OCI-LY1 (cell line): Measurements from ENCODE around the gene AFAP1L2.

Source experiments
- H2AFZ ChIP-seq: fragments of 200-600 bp; sonication (generic), shearing (Covaris generic); 2 replicates; pipeline ENCODE4 v1.6.0; 2014; ENCODE audit warnings: antibody characterized with exemption, mild to moderate bottlenecking, low read length
- H3F3A ChIP-seq: fragments of 200-600 bp; sonication (generic), shearing (Covaris generic); 2 replicates; pipeline ENCODE4 v1.6.0; 2014; ENCODE audit warnings: mild to moderate bottlenecking, antibody characterized with exemption, low read length, moderate library complexity; ENCODE audit not compliant: insufficient read depth
- H3K27ac ChIP-seq: fragments of 200-600 bp; sonication (generic); 2 replicates; pipeline ENCODE4 v1.5.1; 2014; ENCODE audit warnings: low read length, mixed run types, mild to moderate bottlenecking, low read depth; ENCODE audit not compliant: poor library complexity, severe bottlenecking
- H3K27me3 ChIP-seq: fragments of 200-600 bp; sonication (generic); 2 replicates; pipeline ENCODE4 v1.6.0; 2014; ENCODE audit warnings: antibody characterized with exemption, mild to moderate bottlenecking, low read length, moderate library complexity; ENCODE audit not compliant: insufficient read depth
- H3K36me3 ChIP-seq: fragments of 200-600 bp; sonication (generic); 2 replicates; pipeline ENCODE4 v1.6.1; 2014; ENCODE audit warnings: mild to moderate bottlenecking, antibody characterized with exemption, low read length, moderate library complexity, mixed read lengths; ENCODE audit not compliant: insufficient read depth
- H3K4me1 ChIP-seq: fragments of 200-600 bp; sonication (generic); 2 replicates; pipeline ENCODE4 v1.5.1; 2014; ENCODE audit warnings: mild to moderate bottlenecking, low read length, moderate library complexity; ENCODE audit not compliant: insufficient read depth, severe bottlenecking
- H3K4me2 ChIP-seq: fragments of 200-600 bp; sonication (generic), shearing (Covaris generic); 2 replicates; pipeline ENCODE4 v1.6.1; 2014; ENCODE audit warnings: low read length
- H3K4me3 ChIP-seq: fragments of 200-600 bp; sonication (generic); 2 replicates; pipeline ENCODE4 v1.5.1; 2014; ENCODE audit warnings: low read length, low read depth, mild to moderate bottlenecking, mixed read lengths; ENCODE audit not compliant: poor library complexity, severe bottlenecking
- H3K79me2 ChIP-seq: fragments of 200-600 bp; shearing (Covaris generic); 2 replicates; pipeline ENCODE4 v1.6.1; 2016; ENCODE audit warnings: mixed run types, low read length, mixed read lengths; ENCODE audit not compliant: insufficient read depth
- H3K9ac ChIP-seq: fragments of 200-600 bp; sonication (generic), shearing (Covaris generic); 2 replicates; pipeline ENCODE4 v1.6.1; 2014; ENCODE audit warnings: mild to moderate bottlenecking, low read length, mixed read lengths
- H3K9me2 ChIP-seq: fragments of 200-600 bp; sonication (generic), shearing (Covaris generic); 2 replicates; pipeline ENCODE4 v1.6.1; 2014; ENCODE audit warnings: low read depth, mild to moderate bottlenecking, low read length, mixed read lengths
- H3K9me3 ChIP-seq: fragments of 200-600 bp; shearing (Covaris generic); 2 replicates; pipeline ENCODE4 v1.6.1; 2014; ENCODE audit warnings: low read length, mixed read lengths
- H4K20me1 ChIP-seq: fragments of 200-600 bp; sonication (generic), shearing (Covaris generic); 2 replicates; pipeline ENCODE4 v1.6.0; 2016; ENCODE audit warnings: mild to moderate bottlenecking, low read length; ENCODE audit not compliant: insufficient read depth
- EZH2 ChIP-seq: fragments of 200-600 bp; sonication (generic), shearing (Covaris generic); IDR thresholded peaks from 2 replicates; pipeline ENCODE4 v1.8.0; 2017; ENCODE audit warnings: borderline replicate concordance, mixed run types, mild to moderate bottlenecking, antibody characterized with exemption, low read length, moderate library complexity, mixed read lengths
- TF ChIP-seq, protein P1 (sequence below): fragments of 200-600 bp; sonication (generic), shearing (Covaris generic); IDR thresholded peaks from 2 replicates; pipeline ENCODE4 v1.5.1; 2017; ENCODE audit warnings: mild to moderate bottlenecking, antibody characterized with exemption, low read length, moderate library complexity, mixed read lengths

The AFAP1L2 gene

DNA sequence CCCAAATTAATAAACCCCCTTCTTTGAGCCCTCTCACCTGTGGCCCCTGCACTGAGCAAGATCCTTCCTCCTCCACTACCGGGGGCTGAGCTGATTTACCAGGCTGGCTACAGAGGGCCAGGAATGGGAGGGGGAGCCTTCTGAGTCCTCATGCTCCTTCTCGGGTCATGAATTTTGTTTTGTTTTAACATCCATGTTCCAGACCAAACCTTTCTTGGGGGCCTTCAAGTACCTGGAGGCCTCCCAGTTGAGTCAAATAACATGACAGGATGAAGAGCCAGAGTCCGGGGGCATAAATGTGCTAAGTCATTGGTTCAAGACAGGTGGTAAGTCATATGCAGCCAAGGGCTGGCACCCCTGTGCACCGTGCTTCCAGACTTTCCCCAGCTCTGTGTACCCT is 39.6 kb downstream of the AFAP1L2 start:
- Histone ChIP-seq H2AFZ (no peak overlapping the region), H3K4me2 (no peak overlapping the region), H3K9ac (no peak overlapping the region), H3K27ac (no peak overlapping the region), H4K20me1 (no peaks in the 10 kb centered on the region), H3K9me3 (no peaks in the 10 kb centered on the region), H3F3A (no peaks in the 10 kb centered on the region), H3K4me1 (no peaks in the 10 kb centered on the region), H3K36me3 (no peaks in the 10 kb centered on the region), H3K4me3 (no peak overlapping the region), H3K79me2 (no peaks in the 10 kb centered on the region), H3K27me3 (no peaks in the 10 kb centered on the region; the same call in 1 of the 2 replicates), H3K9me2 (no peaks in the 10 kb centered on the region)
- TF ChIP-seq EZH2, result no peak

DNA sequence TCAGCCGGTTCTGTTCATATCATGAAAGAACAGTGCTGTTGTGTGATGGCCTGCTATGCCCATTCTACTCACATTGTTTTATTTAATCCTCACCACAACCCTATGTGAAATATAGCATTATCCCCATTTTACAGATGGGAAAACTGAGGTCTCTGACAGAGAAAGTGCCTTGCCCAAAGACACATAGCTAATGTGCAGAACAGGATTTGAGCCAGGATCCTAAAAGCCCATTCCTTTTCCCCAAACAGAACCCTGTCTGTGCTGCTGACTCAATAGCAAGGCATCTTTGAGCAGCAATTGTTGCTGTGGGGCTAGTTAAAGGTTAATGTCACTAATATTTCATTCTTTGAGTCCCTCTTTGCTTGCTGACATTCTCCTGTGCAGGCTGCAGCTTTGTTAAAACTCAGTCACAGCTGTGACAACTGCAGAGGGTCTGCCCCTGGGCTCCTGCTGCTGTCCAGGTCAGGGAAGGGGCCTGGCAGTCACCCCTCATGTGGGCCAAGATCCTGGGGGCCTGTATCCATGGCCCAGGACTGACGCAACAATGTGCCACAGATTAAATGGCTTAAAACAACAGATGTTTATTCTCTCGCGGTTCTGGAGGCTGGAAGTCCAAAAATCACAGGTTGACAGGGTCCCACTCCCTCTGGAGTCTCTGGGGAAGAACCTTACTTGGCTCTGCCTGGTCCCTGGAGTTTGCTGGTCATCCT is 40.4 kb downstream of the AFAP1L2 start:
- Histone ChIP-seq H3K9ac (no peak overlapping the region), H3K4me2 (no peak overlapping the region), H3K4me1 (no peaks in the 10 kb centered on the region), H3K27me3 (no peaks in the 10 kb centered on the region; the same call in 1 of the 2 replicates), H3K27ac (no peak overlapping the region), H2AFZ (no peak overlapping the region), H3K79me2 (no peaks in the 10 kb centered on the region), H3K4me3 (no peak overlapping the region), H4K20me1 (no peaks in the 10 kb centered on the region), H3F3A (no peaks in the 10 kb centered on the region), H3K9me3 (no peaks in the 10 kb centered on the region), H3K9me2 (no peaks in the 10 kb centered on the region), H3K36me3 (no peaks in the 10 kb centered on the region)
- TF ChIP-seq EZH2, result no peak
- TF ChIP-seq, protein P1, sequence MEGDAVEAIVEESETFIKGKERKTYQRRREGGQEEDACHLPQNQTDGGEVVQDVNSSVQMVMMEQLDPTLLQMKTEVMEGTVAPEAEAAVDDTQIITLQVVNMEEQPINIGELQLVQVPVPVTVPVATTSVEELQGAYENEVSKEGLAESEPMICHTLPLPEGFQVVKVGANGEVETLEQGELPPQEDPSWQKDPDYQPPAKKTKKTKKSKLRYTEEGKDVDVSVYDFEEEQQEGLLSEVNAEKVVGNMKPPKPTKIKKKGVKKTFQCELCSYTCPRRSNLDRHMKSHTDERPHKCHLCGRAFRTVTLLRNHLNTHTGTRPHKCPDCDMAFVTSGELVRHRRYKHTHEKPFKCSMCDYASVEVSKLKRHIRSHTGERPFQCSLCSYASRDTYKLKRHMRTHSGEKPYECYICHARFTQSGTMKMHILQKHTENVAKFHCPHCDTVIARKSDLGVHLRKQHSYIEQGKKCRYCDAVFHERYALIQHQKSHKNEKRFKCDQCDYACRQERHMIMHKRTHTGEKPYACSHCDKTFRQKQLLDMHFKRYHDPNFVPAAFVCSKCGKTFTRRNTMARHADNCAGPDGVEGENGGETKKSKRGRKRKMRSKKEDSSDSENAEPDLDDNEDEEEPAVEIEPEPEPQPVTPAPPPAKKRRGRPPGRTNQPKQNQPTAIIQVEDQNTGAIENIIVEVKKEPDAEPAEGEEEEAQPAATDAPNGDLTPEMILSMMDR, result no peak

DNA sequence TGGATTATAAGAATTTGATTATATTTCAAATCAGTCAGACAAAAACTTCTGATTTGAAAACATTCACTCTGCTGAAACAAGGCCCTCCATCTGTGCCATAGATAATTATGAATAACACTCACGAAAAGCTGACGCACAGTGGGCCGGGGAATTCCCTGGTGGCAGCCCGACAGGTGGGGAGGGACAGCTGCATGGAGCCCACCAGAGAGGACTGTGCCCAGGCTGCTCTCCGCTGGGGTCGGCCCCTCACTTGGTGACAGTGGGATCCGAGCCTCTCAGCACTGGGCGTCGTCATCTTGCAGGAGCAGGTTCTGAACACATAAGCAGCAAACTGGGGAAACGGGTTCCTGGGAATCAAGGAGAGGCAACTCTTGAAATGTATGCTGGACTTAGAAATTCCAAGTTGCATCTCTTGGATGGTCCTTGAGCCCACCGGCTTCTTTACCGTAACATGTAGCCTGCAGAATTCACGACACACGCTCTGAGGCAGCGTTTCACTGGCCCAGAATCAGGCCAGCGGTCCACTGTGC is 41.4 kb downstream of the AFAP1L2 start:
- Histone ChIP-seq H3K9ac (no peak overlapping the region), H3K27ac (no peak overlapping the region), H3K79me2 (no peaks in the 10 kb centered on the region), H4K20me1 (no peaks in the 10 kb centered on the region), H2AFZ (no peak overlapping the region), H3K9me3 (no peaks in the 10 kb centered on the region), H3K9me2 (no peaks in the 10 kb centered on the region), H3K27me3 (no peaks in the 10 kb centered on the region; the same call in 1 of the 2 replicates), H3K4me3 (no peak overlapping the region), H3K36me3 (no peaks in the 10 kb centered on the region), H3K4me2 (no peak overlapping the region), H3K4me1 (no peaks in the 10 kb centered on the region), H3F3A (no peaks in the 10 kb centered on the region)
- no peak for TF ChIP-seq EZH2
- TF ChIP-seq, protein P1, result no peak
